ENCODE measurements around the gene GTSE1.
"Not testable (repeated sequence)": the region's sequence is repeated elsewhere in the genome, so short reads cannot be mapped to it uniquely, and the experiment has no call there.

Gene GTSE1

DNA sequence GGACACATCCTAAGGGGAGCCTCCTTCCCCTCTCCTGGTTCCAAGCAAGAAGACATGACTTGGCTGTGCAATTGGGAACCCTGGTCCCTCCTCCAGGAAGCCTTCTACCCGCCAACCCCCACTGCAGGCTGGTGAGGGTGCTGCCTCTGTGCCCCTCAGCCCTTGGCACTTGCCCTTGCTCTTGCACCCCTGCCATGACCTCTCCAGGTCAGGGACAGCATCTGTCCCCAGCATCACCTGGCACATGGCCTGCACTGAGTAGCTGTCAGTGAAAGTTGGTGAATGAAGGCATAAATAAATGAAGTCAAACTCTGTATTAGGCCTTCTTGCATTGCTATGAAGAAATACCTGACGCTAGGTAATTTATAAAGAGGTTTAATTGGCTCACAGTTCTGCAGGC lies 1.9 kb upstream of the GTSE1 start:
- DNase-seq = no peak

DNA sequence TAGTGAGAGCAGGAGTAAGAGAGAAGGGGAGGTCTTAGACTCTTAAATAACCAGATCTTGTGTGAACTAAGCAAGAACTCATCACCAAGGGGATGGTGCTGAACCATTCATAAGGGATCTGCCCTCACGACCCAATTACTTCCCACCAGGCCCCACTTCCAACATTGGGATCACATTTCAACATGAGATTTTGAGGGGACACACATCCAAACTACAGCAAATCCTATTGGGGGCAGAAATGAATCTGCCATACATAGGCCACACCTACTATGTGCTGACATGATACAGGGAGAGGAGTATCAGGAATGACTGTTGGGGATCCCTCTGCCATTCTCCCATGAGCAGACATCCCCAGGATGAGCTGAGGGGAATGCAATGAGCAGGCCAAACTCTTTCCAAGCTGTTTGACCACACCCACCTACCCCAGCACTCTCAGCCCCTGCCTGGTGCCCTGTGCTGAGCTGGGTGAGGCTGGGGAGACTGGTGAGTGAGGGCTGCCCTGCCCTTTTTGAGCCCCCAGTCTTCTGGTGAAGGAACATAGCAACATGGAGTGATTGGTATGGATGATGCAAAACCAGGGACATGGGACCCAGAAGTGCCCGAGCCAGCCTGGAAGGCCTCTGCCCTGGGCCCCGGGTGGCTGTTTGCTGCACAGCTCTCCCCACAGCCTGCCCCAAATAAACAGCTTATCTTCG lies 1.2 kb upstream of the GTSE1 start:
- DNase-seq = no peak

DNA sequence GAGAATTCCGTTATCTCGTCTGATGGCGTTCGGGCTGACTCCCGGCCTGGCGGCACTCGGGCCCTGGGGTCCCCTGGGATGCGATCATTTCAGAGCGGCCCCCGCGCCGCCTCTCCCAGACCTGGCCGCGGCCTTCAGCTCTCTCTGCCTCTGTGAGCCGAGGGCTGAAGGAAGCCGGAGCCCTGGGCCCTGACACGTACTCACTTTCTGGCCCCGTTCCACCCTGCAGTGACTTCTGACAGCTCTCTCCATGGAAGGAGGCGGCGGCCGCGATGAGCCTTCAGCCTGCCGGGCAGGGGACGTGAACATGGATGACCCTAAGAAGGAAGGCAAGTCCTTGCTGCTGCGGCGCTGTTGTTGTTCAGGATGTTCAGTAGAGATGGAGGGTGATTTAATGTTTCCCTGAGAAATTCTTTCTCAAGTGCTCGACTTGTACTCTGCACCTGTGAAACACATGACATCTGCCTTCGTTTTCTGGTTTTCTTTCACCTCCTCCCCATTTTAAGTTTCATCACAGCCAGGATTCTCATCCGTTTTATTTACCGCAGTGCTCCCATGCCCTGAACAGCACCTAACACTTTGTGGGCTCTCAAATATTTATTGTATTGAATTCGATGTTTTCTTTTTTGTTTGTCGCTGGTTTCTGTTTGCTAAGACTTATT lies 612 bp downstream of the GTSE1 start:
- DNase-seq = no peak

DNA sequence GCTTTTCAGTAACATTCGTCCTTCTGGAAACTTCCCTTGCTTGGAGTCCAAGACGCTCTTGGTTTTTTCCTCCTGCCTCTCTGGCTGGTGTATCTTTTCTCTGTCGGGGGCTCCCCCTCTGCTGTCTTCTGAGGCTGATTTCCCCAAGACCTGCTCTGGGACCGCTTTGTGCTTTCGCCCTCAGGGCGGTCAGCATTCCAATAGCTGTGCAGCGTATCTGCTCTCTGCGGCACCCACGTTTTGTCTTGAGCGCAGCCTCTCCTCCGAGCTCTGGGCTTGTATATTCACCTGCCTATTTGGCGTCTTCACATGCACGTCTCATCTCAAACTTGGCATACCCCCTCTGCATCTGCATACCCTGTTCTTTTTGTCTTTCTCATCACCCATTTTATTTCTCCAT lies 2.4 kb downstream of the GTSE1 start:
- DNase-seq = no peak

DNA sequence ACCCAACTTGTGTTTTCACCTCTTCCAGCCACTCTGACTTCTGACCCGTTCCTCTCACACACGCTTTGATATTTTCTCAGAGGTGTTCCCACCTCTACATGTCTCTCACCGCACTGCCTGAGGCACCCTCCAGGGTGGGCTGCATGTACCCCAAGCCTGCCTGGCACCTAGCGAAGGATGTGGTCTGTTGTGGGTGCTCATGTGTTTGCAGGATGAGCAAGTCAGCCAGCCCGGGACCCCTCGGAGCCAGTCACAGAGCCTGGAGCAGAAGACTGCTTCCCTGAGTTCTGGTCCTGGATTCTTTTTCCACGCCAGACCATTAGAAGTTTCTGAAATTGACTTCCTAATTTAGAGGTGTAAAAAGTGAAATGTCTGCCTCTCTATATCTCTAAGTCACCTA lies 3.8 kb downstream of the GTSE1 start:
- DNase-seq = no peak

DNA sequence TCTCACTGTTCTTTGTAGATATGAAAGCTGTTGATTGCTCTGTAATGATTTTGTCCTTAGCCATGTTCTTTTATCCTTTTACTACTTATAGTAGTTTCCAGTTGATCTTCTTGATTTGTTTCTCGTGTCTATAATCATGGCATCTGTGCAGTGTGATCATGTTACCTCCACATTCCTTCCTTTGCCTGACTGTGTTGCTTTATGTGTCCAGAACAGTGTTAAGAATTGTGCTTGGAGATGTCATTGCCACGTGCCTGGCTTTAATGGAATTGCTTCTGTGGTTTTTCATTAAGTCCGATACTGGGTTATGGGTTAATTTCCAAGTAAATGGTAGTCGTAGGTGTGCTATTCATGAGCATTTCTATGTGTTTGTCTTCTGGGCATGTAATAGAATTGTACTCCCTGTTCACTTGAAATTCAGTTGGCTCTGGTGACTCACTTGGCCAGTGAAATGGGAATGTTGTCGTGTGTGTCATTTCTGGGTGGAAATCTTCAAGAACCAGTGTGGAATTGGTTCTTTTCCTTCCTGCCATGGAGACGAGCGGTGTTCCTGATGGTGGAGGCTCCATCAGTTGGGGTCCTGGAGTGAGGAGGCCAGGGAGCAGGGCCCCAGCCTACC lies 6.8 kb downstream of the GTSE1 start:
- DNase-seq = no peak

DNA sequence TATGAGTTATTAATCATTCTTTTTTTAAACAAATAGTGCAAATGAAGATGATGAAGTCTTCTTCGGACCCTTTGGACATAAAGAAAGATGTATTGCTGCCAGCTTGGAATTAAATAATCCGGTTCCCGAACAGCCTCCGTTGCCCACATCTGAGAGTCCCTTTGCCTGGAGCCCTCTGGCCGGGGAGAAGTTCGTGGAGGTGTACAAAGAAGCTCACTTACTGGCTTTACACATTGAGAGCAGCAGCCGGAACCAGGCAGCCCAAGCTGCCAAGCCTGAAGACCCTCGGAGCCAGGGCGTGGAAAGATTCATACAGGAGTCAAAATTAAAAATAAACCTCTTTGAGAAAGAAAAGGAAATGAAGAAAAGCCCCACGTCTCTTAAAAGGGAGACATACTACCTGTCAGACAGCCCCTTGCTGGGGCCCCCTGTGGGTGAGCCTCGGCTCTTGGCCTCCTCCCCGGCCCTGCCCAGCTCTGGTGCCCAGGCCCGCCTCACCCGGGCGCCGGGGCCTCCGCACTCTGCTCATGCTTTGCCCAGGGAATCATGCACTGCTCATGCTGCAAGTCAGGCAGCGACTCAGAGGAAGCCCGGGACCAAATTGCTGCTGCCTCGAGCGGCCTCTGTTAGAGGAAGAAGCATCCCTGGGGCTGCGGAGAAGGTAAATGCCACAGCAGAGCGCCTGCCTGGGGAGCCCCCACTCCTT lies 11.8 kb downstream of the GTSE1 start:
- DNase-seq = no peak

DNA sequence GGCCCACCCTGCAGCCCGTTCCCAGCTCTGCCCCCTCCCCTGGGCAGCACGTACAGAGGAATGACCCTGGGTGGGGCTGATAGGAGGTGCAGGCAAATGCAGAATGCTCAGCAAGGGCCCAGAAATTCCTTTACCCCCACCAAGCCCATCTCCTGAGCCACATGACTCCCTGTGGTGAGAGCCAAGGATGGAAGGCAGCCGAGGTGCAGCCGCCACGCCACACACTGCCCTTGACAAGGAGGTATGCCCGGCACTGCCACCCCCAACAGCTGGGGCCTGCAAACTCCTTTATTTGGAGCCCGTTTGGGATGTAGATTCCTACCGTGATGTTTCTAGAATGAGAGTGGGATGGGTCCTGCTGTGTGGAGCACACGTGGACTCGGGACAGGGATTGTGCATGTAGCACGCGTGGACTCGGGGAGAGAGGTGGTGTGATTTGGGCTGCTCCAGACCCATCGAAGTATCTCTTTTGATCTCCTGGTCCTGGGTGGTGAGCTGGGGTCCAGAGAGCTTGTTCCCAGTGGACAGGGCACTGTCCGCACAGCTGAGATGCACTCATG lies 12.9 kb downstream of the GTSE1 start:
- DNase-seq = no peak

DNA sequence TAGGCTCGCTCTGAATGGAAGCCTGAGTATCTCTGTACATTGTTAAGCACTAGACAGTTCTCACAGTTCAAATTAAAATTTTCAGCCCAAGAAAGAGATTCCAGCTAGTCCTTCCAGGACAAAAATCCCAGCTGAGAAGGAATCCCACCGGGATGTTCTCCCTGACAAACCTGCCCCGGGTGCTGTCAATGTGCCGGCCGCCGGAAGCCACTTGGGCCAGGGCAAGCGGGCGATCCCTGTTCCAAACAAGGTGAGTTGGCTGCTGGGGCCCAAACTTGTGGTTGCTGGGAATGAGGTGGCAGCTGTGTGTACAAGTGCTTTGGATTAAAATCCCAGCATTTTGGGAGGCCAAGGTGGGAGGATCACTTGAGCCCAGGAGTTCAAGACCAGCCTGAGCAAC lies 15.4 kb downstream of the GTSE1 start:
- DNase-seq = no peak

DNA sequence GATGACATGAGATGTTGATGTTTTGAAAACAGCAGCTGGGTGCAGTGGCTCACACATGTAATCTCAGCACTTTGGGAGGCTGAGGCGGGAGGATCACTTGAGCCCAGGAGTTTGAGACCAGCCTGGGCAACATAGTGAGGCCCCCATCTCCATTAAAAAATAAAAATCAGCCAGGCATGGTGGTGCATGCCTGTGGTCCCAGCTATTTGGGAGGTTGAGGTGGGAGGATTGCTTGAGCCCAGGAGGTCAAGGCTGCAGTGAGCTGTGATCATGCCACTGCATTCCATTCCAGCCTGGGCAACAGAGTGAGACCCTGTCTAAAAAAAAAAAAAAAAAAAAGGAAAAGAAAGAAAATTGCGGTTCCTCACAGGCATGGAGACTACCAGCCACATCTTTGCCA lies 16.2 kb downstream of the GTSE1 start:
- DNase-seq = not testable (repeated sequence)

DNA sequence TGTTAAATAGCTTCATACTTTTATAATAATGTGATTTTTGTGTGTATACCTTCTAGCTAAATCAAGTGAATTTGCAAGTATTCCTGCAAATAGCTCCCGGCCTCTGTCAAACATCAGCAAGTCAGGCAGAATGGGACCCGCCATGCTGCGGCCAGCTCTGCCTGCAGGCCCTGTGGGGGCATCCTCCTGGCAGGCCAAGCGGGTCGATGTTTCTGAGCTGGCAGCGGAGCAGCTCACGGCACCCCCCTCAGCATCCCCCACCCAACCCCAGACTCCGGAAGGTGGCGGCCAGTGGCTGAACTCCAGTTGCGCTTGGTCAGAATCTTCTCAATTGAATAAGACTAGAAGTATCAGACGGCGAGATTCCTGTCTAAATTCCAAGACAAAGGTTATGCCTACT lies 19.3 kb downstream of the GTSE1 start:
- no peak for DNase-seq

DNA sequence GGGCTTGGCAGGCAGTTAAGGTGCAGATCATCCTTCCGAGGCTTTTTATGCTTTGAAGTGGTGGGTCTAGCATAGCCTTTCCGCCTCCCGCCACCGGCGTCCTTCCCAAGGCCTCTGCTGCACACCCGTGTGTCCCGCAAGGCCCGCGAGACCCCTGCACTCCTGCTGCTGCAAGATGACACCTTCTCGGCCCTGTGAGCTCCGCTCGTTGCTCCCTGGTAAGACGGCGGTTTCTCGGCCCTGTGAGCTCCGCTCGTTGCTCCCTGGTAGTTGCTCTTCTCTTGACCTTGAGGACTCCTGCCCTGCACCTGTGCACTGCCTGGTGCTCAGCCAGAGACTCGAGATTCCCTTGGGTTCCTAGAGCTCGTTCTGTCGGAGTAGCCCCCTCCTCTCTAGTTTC lies 21.0 kb downstream of the GTSE1 start:
- no peak for DNase-seq

DNA sequence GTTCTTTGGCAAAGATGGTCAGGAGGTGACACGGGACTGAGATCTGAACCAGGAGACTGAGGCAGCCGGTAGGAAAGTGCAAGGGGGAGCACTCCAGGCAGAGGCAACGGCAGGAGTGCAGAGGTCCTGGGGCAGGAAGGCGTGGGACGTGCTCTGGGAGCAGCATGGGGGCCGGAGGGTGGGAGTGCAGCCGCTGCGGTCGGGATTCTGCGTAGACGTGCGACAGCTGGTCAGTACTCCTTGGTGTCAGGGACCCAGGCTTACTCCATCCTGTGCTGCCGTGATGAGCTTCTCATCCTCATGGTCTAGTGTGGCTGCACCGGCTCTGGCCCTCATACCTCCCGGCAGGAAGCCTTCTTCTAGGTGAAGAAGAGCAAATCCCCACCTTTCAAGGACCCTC lies 21.9 kb downstream of the GTSE1 start:
- DNase-seq = no peak

DNA sequence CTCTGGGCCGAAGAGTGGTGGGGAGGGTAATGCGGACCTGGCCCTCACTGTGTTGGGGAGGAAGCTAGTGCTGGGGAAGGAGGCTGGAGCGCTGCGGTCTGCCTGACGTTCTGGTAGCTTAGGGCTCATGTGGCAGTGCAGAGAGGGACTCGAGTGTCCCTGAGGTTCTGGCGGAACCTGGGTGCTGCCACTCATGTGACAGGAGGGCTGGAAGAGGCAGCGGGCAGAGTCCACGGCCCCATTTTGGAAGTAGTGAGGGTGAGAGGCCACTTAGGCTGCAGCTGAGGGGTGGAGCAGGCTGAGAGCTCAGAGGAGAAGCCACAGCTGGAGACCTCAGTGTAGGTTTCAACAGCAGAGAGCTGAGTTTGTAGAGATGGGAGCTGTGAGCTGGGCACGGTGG lies 22.6 kb downstream of the GTSE1 start:
- no peak for DNase-seq

DNA sequence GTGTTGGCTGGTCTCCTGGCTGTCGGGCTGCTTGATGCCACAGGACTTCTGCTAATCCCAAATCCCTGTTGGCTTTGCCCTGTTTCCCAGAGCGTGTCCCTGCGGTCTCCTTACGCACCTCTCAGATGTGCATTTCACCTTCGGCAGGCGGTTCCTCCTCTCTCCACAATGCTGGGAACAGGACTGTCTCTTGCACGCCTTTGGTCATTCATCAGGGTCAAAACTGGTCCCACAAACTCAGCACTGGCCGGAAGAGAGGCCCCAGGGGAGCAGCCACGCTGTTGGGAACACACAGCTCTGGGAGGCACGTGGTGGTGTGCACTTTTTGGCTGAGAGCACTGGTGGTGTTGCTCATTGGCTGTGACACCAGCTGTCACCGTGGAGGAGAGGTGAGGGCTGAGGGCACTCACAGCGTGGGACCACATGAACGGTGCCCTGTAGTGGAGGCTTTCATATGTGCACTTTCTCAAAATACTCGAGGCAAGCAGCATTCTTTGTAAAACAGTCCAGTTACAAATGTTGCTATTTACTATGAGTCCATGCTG lies 23.6 kb downstream of the GTSE1 start:
- no peak for DNase-seq

DNA sequence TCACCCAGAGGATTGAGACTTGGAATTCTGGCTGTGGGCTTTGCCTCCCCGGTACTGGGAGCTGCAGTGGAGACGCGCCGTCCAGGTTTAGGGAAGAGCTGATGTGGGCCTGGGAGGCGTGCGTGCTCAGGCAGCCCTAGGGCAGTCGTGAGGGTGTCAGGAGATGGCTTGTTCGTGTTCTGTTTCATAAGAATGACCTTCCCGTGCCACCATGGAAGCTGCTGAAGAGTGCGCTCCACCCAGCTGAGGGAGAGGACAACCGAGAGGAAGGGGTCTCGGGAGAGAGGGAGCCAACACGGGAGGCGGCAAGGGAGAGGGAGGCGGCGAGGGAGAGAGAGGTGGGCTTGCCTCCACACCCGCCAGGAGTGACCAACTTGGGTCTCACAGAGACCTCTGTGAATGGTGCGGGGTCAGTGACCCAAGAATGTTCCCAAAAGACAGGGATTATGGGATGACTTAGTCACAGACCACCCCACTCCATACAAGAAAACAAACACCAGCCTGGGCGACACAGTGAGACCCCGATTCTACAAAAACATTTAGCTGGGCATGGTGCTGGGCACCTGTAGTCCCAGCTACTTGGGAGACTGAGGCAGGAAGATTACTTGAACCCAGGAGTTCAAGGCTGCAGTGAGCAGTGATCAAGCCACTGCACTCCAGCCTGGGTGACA lies 24.2 kb downstream of the GTSE1 start:
- no peak for DNase-seq

DNA sequence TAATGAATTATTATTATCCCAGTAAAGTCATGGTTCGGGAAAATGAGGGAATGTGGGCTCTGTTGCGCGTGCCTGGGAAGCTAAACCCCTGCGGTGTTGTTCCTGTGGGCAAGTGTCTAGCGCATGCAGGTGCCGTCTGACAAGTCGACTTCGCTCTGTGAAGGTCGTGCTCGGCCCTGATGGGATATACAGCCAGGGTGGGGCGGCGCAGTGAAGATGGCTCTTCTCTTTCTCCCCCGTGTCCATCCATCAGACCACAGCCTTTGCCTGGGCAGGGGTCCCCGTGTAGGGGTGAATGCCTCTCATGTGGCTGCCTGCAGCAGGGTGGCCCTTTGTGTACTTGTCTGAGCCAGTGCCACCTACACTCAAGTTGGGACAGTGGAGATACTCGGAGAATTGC lies 26.0 kb downstream of the GTSE1 start:
- no peak for DNase-seq

DNA sequence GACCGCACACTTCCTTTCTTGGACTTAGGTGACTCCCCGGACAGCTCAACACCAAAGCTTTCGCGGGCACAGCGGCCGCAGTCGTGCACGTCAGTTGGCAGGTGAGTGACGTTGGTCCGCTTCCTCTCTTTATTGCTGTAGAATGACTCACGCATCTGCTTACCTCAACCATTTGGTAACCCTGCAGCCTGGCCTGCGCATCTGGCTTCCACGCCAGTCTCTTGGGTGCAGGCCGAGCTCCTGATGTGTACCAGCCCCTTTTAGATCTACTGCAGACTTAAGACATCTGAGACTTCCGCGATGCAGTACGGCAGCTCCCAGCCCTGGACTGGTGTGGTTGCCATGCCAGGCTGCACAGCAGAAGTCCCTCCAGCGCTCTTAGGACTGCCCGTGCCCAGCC lies 26.5 kb downstream of the GTSE1 start:
- no peak for DNase-seq

DNA sequence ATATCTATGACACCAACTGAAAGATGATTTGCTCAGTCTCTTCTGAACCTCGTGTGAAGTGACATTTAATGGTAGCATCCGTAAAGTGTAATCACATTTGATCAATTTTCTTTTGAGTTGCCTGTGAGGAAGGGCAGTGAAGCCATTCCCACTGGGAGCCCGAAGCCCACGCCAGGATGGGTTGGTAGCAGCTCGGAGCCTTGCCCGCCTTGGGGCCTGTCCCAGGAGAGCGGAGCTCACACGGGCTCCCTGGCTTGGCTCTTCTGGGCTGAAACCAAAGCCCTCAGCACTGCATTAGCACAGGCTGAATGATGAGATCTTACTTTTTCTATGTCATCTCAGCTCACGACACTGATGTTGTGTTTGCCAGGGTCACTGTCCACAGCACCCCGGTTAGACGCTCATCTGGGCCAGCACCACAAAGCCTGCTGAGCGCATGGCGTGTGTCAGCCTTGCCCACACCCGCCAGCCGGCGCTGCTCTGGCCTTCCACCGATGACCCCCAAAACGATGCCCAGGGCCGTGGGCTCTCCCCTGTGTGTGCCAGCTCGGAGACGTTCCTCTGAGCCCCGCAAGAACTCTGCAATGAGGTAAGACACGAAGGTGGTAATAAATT lies 29.5 kb downstream of the GTSE1 start:
- no peak for DNase-seq

DNA sequence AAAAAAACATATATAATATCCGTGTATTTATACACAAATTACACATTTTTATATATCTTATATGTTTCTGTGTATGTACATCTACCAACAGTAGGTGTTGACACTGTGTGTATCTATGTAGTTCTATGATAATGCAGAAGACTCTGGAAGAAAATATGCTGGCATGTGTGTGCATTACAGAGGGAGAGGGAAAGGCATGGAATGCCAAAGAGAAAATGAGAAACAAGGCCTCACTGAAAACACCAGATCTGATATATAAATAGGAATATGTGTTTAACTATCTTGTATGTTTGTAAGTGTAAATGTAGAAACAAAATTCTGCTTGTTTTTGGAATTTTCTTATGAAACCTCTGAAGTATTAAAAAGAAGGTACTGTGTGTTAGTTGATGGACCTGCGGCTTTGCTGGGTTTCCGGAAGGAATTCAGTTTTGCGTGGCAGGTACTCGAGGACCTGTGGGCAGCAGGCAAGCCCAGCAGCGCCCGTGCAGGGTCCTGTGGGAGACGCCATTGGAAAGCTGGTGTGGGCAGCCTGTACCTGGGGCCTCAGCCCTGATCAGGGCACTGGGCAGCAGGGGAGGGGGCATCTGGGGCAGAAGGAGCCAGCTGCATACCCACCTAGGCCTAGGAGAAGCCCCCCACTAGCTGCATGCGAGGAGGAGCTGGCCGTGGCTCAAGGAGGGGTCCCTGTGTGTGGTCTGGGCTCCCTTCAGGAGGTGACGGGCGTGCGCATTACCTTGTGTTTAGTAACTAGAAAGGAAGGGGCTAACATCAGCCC lies 31.2 kb downstream of the GTSE1 start:
- DNase-seq = no peak

DNA sequence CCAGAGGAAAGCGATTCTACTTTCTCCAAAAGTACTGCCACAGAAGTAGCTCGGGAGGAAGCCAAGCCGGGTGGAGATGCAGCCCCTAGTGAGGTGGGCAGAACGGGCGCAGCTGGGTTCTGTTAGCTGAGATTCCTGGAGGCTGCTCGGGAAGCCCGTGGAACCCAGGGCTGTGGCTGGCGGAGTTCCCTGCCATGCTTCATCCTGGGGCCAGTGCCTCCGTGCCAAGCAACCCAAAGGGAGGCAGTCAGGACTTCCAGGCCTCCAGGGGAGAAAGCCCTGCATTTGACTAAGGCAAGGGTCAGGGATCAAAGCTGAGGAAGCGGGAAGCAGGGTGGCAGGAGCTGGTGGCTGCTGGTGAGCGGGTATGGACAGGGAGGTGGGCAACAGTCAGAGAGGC lies 32.1 kb downstream of the GTSE1 start:
- DNase-seq = no peak

Data from suppressor macrophage treated with lipopolysaccharide for 4 hours (primary cell).